ENCODE results near the gene FBXO17. TPM values are rescaled to one million over a fixed set of nuclear protein-coding genes. Genes with fewer than 3 reads are reported as not detected.

The FBXO17 gene
- total RNA-seq, 1 donor from 2014 or later: 77.3 TPM

DNA sequence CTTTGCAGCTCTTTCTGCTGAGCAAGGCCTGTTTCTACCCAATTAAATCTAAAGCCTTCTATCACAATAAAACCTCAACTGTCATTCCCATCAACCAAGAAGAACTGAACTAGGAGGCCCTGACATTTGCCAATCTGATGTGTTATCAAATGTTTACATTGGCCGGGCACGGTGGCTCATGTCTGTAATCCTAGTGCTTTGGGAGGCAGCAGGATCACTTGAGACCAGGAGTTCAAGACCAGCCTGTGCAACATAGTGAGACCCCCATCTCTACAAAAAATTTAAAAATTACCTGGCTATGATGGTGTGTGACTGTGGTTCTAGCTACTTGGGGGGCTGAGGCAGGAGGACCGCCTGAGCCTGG lies 2.8 kb upstream of the FBXO17 start:
- TF ChIP-seq, protein P1, sequence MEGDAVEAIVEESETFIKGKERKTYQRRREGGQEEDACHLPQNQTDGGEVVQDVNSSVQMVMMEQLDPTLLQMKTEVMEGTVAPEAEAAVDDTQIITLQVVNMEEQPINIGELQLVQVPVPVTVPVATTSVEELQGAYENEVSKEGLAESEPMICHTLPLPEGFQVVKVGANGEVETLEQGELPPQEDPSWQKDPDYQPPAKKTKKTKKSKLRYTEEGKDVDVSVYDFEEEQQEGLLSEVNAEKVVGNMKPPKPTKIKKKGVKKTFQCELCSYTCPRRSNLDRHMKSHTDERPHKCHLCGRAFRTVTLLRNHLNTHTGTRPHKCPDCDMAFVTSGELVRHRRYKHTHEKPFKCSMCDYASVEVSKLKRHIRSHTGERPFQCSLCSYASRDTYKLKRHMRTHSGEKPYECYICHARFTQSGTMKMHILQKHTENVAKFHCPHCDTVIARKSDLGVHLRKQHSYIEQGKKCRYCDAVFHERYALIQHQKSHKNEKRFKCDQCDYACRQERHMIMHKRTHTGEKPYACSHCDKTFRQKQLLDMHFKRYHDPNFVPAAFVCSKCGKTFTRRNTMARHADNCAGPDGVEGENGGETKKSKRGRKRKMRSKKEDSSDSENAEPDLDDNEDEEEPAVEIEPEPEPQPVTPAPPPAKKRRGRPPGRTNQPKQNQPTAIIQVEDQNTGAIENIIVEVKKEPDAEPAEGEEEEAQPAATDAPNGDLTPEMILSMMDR (IDR thresholded peaks at IDR 0.05; ENCODE audit: unreplicated experiment): no peak
- Mint-ChIP-seq H3K27ac (peak overlapping the region; percentile 47), H3K27me3 (ENCODE audit: low read depth) (no peaks in the 10 kb centered on the region), H3K4me1 (peaks cover 27% of the 10 kb centered on the region), H3K9me3 (peaks cover 5% of the 10 kb centered on the region), H3K36me3 (peaks cover 4% of the 10 kb centered on the region), H3K4me3 (no peak overlapping the region)
- DNase-seq (ENCODE audit: low spot score in 2 of 2, unreplicated experiment in 2 of 2): no peak

GRCh38 chr19:38977445-38978325 lies 2.1 kb upstream of the FBXO17 start:
- H3K27ac Mint-ChIP-seq: peak overlapping the region; percentile 47
- peaks cover 27% of the 10 kb centered on the region for H3K4me1 Mint-ChIP-seq
- H3K9me3 Mint-ChIP-seq: peaks cover 5% of the 10 kb centered on the region
- H3K36me3 Mint-ChIP-seq: peaks cover 5% of the 10 kb centered on the region
- DNase-seq (ENCODE audit: low spot score in 2 of 2, unreplicated experiment in 2 of 2): no peak
- no peak overlapping the region for H3K4me3 Mint-ChIP-seq
- H3K27me3 Mint-ChIP-seq (ENCODE audit: low read depth): no peaks in the 10 kb centered on the region
- TF ChIP-seq, protein P1 (IDR thresholded peaks at IDR 0.05; ENCODE audit: unreplicated experiment): no peak

DNA sequence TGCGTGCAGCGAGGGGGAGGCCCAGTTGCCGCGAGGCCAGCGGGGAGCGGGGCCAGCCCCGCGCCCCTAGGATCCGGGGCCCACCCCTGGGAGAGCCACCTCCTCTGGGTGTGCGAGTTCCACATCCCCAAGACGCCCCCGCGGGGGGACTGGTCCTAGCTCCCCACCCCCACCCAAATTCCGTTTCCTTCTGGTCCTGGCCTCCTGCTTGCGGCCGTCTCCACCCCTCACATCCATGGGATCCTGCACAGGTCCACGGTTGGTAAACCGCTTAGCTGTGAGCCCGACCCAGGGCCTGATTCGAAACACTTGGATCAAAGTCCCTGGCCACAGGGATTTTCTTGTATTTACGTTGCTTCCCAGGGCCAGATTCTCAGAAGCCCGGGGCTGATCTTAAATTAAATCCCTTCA lies 324 bp upstream of the FBXO17 start:
- peak overlapping the region; percentile 98 for H3K27ac Mint-ChIP-seq
- DNase-seq (ENCODE audit: low spot score in 2 of 2, unreplicated experiment in 2 of 2): no peak
- TF ChIP-seq, protein P1 (IDR thresholded peaks at IDR 0.05; ENCODE audit: unreplicated experiment): no peak

GRCh38 chr19:38974624-38975213 lies 823 bp downstream of the FBXO17 start:
- Mint-ChIP-seq H3K36me3 (peaks cover 14% of the 10 kb centered on the region), H3K4me3 (peak overlapping the region; percentile 92), H3K9me3 (no peaks in the 10 kb centered on the region), H3K27me3 (ENCODE audit: low read depth) (no peaks in the 10 kb centered on the region), H3K27ac (peak overlapping the region; percentile 97), H3K4me1 (peaks cover 27% of the 10 kb centered on the region)
- TF ChIP-seq, protein P1 (IDR thresholded peaks at IDR 0.05; ENCODE audit: unreplicated experiment): no peak
- DNase-seq (ENCODE audit: low spot score in 2 of 2, unreplicated experiment in 2 of 2): no peak

More for the DNA sequence above, 324 bp upstream of the FBXO17 start:
- Mint-ChIP-seq H3K4me1 (peaks cover 27% of the 10 kb centered on the region), H3K4me3 (peak overlapping the region; percentile 90), H3K9me3 (peaks cover 5% of the 10 kb centered on the region), H3K27me3 (ENCODE audit: low read depth) (no peaks in the 10 kb centered on the region), H3K36me3 (peaks cover 18% of the 10 kb centered on the region)

GRCh38 chr19:38971672-38972071 lies 3.9 kb downstream of the FBXO17 start:
- Mint-ChIP-seq H3K9me3 (no peaks in the 10 kb centered on the region), H3K4me3 (no peak overlapping the region), H3K36me3 (peaks cover 19% of the 10 kb centered on the region), H3K4me1 (peaks cover 17% of the 10 kb centered on the region), H3K27ac (no peak overlapping the region), H3K27me3 (ENCODE audit: low read depth) (no peaks in the 10 kb centered on the region)
- TF ChIP-seq, protein P1 (IDR thresholded peaks at IDR 0.05; ENCODE audit: unreplicated experiment): no peak
- DNase-seq (ENCODE audit: low spot score in 2 of 2, unreplicated experiment in 2 of 2): no peak

Measured in mesothelial cell of epicardium (in vitro differentiated cells).